IMR-90 (cell line): ENCODE data around the gene ALLC. TPM values are rescaled to one million over a fixed set of nuclear protein-coding genes. Genes with fewer than 3 reads are reported as not detected.

Source experiments
- ATAC-seq: fragments of 200-7000 bp; cut with Tn5 transposase; 2 replicates; pipeline ENCODE4 v1.9.1; 2020; ENCODE audit warnings: low read depth, mild to moderate bottlenecking, moderate library complexity
- BruUV-seq: library from RNA; stranded (reverse); fragments of 400-500 nt; replicated peaks from 2 replicates; lab custom pipeline; 2021; lab: Mats Ljungman, UMichigan
- CTCF ChIA-PET: fragments of 300-600 bp; formaldehyde crosslinking; extraction: SDS; loops from one replicate; lab custom pipeline; 2021; ENCODE audit warnings: antibody characterized with exemption; lab: Yijun Ruan, JAX
- POLR2A ChIA-PET: fragments of 300-600 bp; sonication (Branson Sonifier 250); formaldehyde crosslinking; loops from one replicate; lab custom pipeline; 2022; ENCODE audit warnings: antibody characterized with exemption; ENCODE audit not compliant: unreplicated experiment; lab: Charles Lee
- DNase-seq: peaks from one replicate; pipeline ENCODE4 v3.0.0; 2013
- H2AFZ ChIP-seq: replicated peaks from 2 replicates; pipeline ENCODE3; 2013; ENCODE audit warnings: low read length, mild to moderate bottlenecking; ENCODE audit not compliant: poor library complexity
- H2AK5ac ChIP-seq: 2 replicates; pipeline ENCODE4 v1.6.1; 2013; ENCODE audit warnings: low read depth, low read length, inconsistent platforms
- H2AK9ac ChIP-seq: replicated peaks from 2 replicates; pipeline ENCODE3; 2013; ENCODE audit warnings: mild to moderate bottlenecking, low read depth, low read length, moderate library complexity; ENCODE audit not compliant: poor library complexity
- H2BK120ac ChIP-seq: 2 replicates; pipeline ENCODE4 v1.6.1; 2013; ENCODE audit warnings: low read depth, low read length, inconsistent platforms
- H2BK15ac ChIP-seq: 3 replicates; pipeline ENCODE4 v1.6.1; 2013; ENCODE audit warnings: low read depth, low read length, inconsistent platforms
- H2BK20ac ChIP-seq: 2 replicates; pipeline ENCODE4 v1.6.1; 2013; ENCODE audit warnings: low read depth, mild to moderate bottlenecking, inconsistent platforms, low read length, moderate library complexity
- H2BK5ac ChIP-seq: 2 replicates; pipeline ENCODE4 v1.6.1; 2013; ENCODE audit warnings: mild to moderate bottlenecking, low read depth, low read length, inconsistent platforms; ENCODE audit not compliant: poor library complexity, severe bottlenecking
- H3K14ac ChIP-seq: replicated peaks from 2 replicates; pipeline ENCODE4 v1.6.1; 2013; ENCODE audit warnings: low read depth, low read length, inconsistent platforms
- H3K18ac ChIP-seq: 2 replicates; pipeline ENCODE4 v1.6.1; 2013; ENCODE audit warnings: low read depth, low read length, control low read depth
- H3K23ac ChIP-seq: 2 replicates; pipeline ENCODE4 v1.6.1; 2013; ENCODE audit warnings: low read depth, low read length, inconsistent platforms
- H3K27ac ChIP-seq: 2 replicates; pipeline ENCODE4 v1.5.1; 2013; ENCODE audit warnings: mild to moderate bottlenecking, control low read depth, low read length; ENCODE audit not compliant: insufficient read depth
- H3K27me3 ChIP-seq: 2 replicates; pipeline ENCODE4 v1.6.1; 2013; ENCODE audit warnings: low read length; ENCODE audit not compliant: control insufficient read depth, insufficient read depth
- H3K36me3 ChIP-seq: 2 replicates; pipeline ENCODE4 v1.6.1; 2013; ENCODE audit warnings: low read length, mixed read lengths; ENCODE audit not compliant: control insufficient read depth, insufficient read depth
- H3K4ac ChIP-seq: 2 replicates; pipeline ENCODE4 v1.6.1; 2013; ENCODE audit warnings: low read depth, low read length, inconsistent platforms
- H3K4me1 ChIP-seq: 2 replicates; pipeline ENCODE4 v1.6.1; 2013; ENCODE audit warnings: low read length, mixed read lengths; ENCODE audit not compliant: control insufficient read depth, insufficient read depth
- H3K4me2 ChIP-seq: 2 replicates; pipeline ENCODE4 v1.6.1; 2013; ENCODE audit warnings: low read depth, mild to moderate bottlenecking, control low read depth, low read length, moderate library complexity
- H3K4me3 ChIP-seq: 2 replicates; pipeline ENCODE4 v1.5.1; 2013; ENCODE audit warnings: low read depth, mild to moderate bottlenecking, control low read depth, low read length, moderate library complexity; ENCODE audit not compliant: insufficient read depth
- H3K56ac ChIP-seq: 2 replicates; pipeline ENCODE4 v1.6.1; 2013; ENCODE audit warnings: low read length, inconsistent platforms; ENCODE audit not compliant: insufficient read depth; ENCODE audit errors: extremely low read depth
- H3K79me1 ChIP-seq, 2 experiments: 2 replicates each; pipeline ENCODE4 v1.6.1; 2013; ENCODE audit warnings: low read length in 2 of 2, inconsistent platforms in 1 of 2, low read depth in 1 of 2
- H3K9ac ChIP-seq: 2 replicates; pipeline ENCODE4 v1.6.1; 2013; ENCODE audit warnings: low read depth, low read length, control low read depth
- H3K9me1 ChIP-seq: 2 replicates; pipeline ENCODE4 v1.6.1; 2013; ENCODE audit warnings: low read length, inconsistent platforms; ENCODE audit not compliant: insufficient read depth
- H3K9me3 ChIP-seq: 2 replicates; pipeline ENCODE4 v1.6.1; 2013; ENCODE audit warnings: low read length; ENCODE audit not compliant: control insufficient read depth, insufficient read depth
- H4K20me1 ChIP-seq: 2 replicates; pipeline ENCODE4 v1.6.1; 2013; ENCODE audit warnings: low read length, inconsistent platforms; ENCODE audit not compliant: insufficient read depth
- H4K5ac ChIP-seq: 2 replicates; pipeline ENCODE4 v1.6.1; 2013; ENCODE audit warnings: mild to moderate bottlenecking, low read depth, low read length, control low read depth
- H4K8ac ChIP-seq, 2 experiments: 2 replicates each; pipeline ENCODE4 v1.6.1; 2013; ENCODE audit warnings: low read depth in 2 of 2, low read length in 2 of 2, control low read depth in 1 of 2, inconsistent platforms in 1 of 2
- H4K91ac ChIP-seq: 2 replicates; pipeline ENCODE4 v1.6.1; 2013; ENCODE audit warnings: low read depth, low read length, inconsistent platforms; ENCODE audit not compliant: insufficient read depth
- CHD1 ChIP-seq: IDR thresholded peaks from 2 replicates; pipeline ENCODE4 v1.6.1; 2012; ENCODE audit warnings: low read depth, low read length, improper control_type of control experiment
- FOS ChIP-seq: fragments of 150-350 bp; IDR thresholded peaks from 2 replicates; pipeline ENCODE4 v1.6.1; 2016; ENCODE audit warnings: low read depth, low read length
- MAFK ChIP-seq: IDR thresholded peaks from 2 replicates; pipeline ENCODE4 v1.6.1; 2012; ENCODE audit warnings: low read depth, low read length, improper control_type of control experiment
- MAZ ChIP-seq: IDR thresholded peaks from 2 replicates; pipeline ENCODE4 v1.6.1; 2012; ENCODE audit warnings: low read depth, mild to moderate bottlenecking, low read length, improper control_type of control experiment, moderate library complexity, borderline replicate concordance
- MXI1 ChIP-seq: IDR thresholded peaks from 2 replicates; pipeline ENCODE4 v1.6.1; 2012; ENCODE audit warnings: low read depth, mild to moderate bottlenecking, low read length, moderate library complexity, borderline replicate concordance
- RAD21 ChIP-seq: IDR thresholded peaks from 2 replicates; pipeline ENCODE4 v1.6.1; 2012; ENCODE audit warnings: low read length, improper control_type of control experiment
- RFX5 ChIP-seq: IDR thresholded peaks from 2 replicates; pipeline ENCODE4 v1.8.0; 2012; ENCODE audit warnings: low read depth, mild to moderate bottlenecking, low read length, moderate library complexity
- whole genome bisulfite sequencing, 2 experiments: methylation state at CpG; one replicate each; pipeline versions ENCODE4 v1.1.5 to v1.1.7; 2013; ENCODE audit warnings: missing lambda C conversion rate in 2 of 2; ENCODE audit not compliant: insufficient read length in 1 of 2; ENCODE audit errors: extremely low coverage in 2 of 2; 5-methylcytosine and 5-hydroxymethylcytosine counted together
- dilution Hi-C: fragments of 300-500 bp; cut with HindIII; formaldehyde crosslinking; loops from one replicate; pipeline ENCODE4 v1.14.3; 2018; ENCODE audit warnings: low sequenced_read_pairs; ENCODE audit not compliant: unreplicated experiment
- in situ Hi-C: fragments of 300-500 bp; cut with MboI; formaldehyde crosslinking; loops from 3 replicates; pipeline ENCODE4 v1.14.3; 2019; ENCODE audit warnings: low sequenced_read_pairs, inconsistent platforms, mixed read lengths
- intact Hi-C: fragments of 100-400 bp; cut with micrococcal nuclease; formaldehyde crosslinking; loops from 2 replicates; pipeline ENCODE4 v1.10.0; 2022
- polyA plus RNA-seq, 3 experiments: library from polyadenylated mRNA; depleted of rRNA; stranded (reverse); fragments of >200 nt; gene quantifications; 2 replicates each; pipeline ENCODE4 v1.2.3, GENCODE V29; 2012; ENCODE audit warnings: low replicate concordance in 1 of 3
- total RNA-seq: library from RNA; depleted of rRNA; stranded (reverse); fragments of >200 nt; gene quantifications from 2 replicates; pipeline ENCODE4 v1.2.3, GENCODE V29; 2012
- TF ChIP-seq, protein P1 (sequence below): fragments of 150-350 bp; IDR thresholded peaks from 2 replicates; pipeline ENCODE4 v1.6.1; 2017; ENCODE audit warnings: mild to moderate bottlenecking, antibody characterized with exemption, low read length, low read depth

Gene ALLC
- total and polyA plus RNA-seq, 2 of the 4 experiments (the other 2 are of a cell fraction), result not detected

- Histone ChIP-seq H3K14ac (no peak overlapping the region), H3K27me3 (no peaks in the 10 kb centered on the region; the same call in 1 of the 2 replicates), H3K27ac (no peak overlapping the region), H2AK5ac (no peak overlapping the region), H3K4me2 (no peak overlapping the region), H3K23ac (no peak overlapping the region), H3K4me1 (peaks cover 4% of the 10 kb centered on the region; the same call in 1 of the 2 replicates), H2BK120ac (no peak overlapping the region), H3K9ac (no peak overlapping the region), H3K36me3 (no peaks in the 10 kb centered on the region), H2BK5ac (no peak overlapping the region), H3K4me3 (no peak overlapping the region), H3K18ac (no peak overlapping the region), H2AFZ (peak overlapping the region; percentile 23), H3K9me1 (no peaks in the 10 kb centered on the region), H3K4ac (no peak overlapping the region), H2AK9ac (no peak overlapping the region), H4K20me1 (no peaks in the 10 kb centered on the region), H3K56ac (no peak overlapping the region), H4K91ac (no peak overlapping the region), H3K9me3 (no peaks in the 10 kb centered on the region), H4K8ac (no peak overlapping the region), H2BK15ac (no peak overlapping the region), H4K5ac (no peak overlapping the region), H2BK20ac (no peak overlapping the region), H3K79me1 (no peaks in the 10 kb centered on the region)
- BruUV-seq, result no TSS peak
- ChIA-PET POLR2A (no interaction called here), CTCF (no interaction called here)
- dilution Hi-C loops (no loop called here), intact Hi-C loops (no loop called here), in situ Hi-C loops (loop anchor here (10.0 kb wide), 1 partner anchor 223 kb away; no protein-coding TSS in a partner anchor)
- no peak for TF ChIP-seq RAD21
- TF ChIP-seq MAFK, result no peak
- TF ChIP-seq, protein P1, sequence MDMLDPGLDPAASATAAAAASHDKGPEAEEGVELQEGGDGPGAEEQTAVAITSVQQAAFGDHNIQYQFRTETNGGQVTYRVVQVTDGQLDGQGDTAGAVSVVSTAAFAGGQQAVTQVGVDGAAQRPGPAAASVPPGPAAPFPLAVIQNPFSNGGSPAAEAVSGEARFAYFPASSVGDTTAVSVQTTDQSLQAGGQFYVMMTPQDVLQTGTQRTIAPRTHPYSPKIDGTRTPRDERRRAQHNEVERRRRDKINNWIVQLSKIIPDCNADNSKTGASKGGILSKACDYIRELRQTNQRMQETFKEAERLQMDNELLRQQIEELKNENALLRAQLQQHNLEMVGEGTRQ, result no peak
- TF ChIP-seq RFX5, result no peak
- TF ChIP-seq MAZ, result no peak
- no peak for TF ChIP-seq CHD1
- no peak for TF ChIP-seq FOS
- TF ChIP-seq MXI1, result no peak
- DNase-seq (no peak), ATAC-seq (no peak)
- WGBS, 2 experiments, result 86% methylated on average over 5 of the region's 14 CpGs; no CpG with 5 or more reads in 1 of the 2 experiments
These were observed 10.0 kb upstream of the ALLC start for GRCh38 chr2:3647831-3648651.
